ENCODE measurements around the gene KLC4.
A peak's percentile ranks its signal among the peaks of the same experiment; 100 is the strongest.

DNA sequence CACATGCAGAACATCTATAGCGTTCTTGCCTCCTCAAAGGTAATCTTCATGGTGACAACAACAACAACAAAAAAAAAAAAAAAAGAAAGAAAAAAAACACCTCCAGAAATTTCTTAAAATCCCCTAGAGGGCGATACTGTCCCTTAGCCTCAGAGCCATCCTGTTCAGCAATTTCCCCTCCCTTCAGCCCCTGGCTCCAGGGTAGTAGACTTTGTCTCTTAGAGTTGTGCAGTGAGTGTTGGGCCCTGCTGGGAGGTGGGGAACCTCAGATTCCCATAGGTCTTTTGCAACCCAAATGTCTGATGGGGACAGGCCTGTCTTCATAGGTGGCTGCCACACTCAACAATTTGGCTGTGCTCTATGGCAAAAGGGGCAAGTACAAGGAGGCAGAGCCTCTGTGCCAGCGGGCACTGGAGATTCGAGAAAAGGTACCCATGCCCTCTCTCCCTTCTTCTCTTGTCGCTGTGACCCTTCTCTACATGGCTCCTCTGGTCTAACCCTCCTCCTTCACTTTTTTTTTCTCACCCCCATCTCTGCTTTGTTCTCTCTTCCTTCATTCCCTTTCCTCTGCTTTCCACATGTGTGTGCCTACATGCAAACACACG is 10.7 kb downstream of the KLC4 start:
- TF ChIP-seq, protein P1, sequence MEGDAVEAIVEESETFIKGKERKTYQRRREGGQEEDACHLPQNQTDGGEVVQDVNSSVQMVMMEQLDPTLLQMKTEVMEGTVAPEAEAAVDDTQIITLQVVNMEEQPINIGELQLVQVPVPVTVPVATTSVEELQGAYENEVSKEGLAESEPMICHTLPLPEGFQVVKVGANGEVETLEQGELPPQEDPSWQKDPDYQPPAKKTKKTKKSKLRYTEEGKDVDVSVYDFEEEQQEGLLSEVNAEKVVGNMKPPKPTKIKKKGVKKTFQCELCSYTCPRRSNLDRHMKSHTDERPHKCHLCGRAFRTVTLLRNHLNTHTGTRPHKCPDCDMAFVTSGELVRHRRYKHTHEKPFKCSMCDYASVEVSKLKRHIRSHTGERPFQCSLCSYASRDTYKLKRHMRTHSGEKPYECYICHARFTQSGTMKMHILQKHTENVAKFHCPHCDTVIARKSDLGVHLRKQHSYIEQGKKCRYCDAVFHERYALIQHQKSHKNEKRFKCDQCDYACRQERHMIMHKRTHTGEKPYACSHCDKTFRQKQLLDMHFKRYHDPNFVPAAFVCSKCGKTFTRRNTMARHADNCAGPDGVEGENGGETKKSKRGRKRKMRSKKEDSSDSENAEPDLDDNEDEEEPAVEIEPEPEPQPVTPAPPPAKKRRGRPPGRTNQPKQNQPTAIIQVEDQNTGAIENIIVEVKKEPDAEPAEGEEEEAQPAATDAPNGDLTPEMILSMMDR (IDR thresholded peaks at IDR 0.05): peak in 2 of 4 experiments; percentile 4 to 46
- TF ChIP-seq POLR2A (IDR thresholded peaks at IDR 0.05): no peak
- no peak for TF ChIP-seq POLR2AphosphoS5 (IDR thresholded peaks at IDR 0.05)

Data from gastroesophageal sphincter (tissue), 3 donors.